ENCODE measurements around the gene INSL3.

Gene INSL3

GRCh38 chr19:17840019-17840418, 18.7 kb upstream of the INSL3 start:
- H3K4me3 Mint-ChIP-seq, result no peak overlapping the region
- H3K4me1 Mint-ChIP-seq (ENCODE audit: low read depth), result peaks cover 21% of the 10 kb centered on the region
- no peaks in the 10 kb centered on the region for H3K9me3 Mint-ChIP-seq
- H3K27me3 Mint-ChIP-seq, result no peaks in the 10 kb centered on the region
- peaks cover 86% of the 10 kb centered on the region for H3K36me3 Mint-ChIP-seq (ENCODE audit: low read depth)
- intact Hi-C loops (cut with micrococcal nuclease), result no loop called here
- H3K27ac Mint-ChIP-seq, result no peak overlapping the region

GRCh38 chr19:17837972-17838371, 16.7 kb upstream of the INSL3 start:
- Mint-ChIP-seq H3K27ac (no peak overlapping the region), H3K4me1 (ENCODE audit: low read depth) (peaks cover under 1% of the 10 kb centered on the region), H3K27me3 (no peaks in the 10 kb centered on the region), H3K36me3 (ENCODE audit: low read depth) (peaks cover 85% of the 10 kb centered on the region), H3K9me3 (no peaks in the 10 kb centered on the region), H3K4me3 (no peak overlapping the region)
- intact Hi-C loops (cut with micrococcal nuclease), result no loop called here

GRCh38 chr19:17836530-17836929, 15.2 kb upstream of the INSL3 start:
- Mint-ChIP-seq H3K4me3 (no peak overlapping the region), H3K27me3 (no peaks in the 10 kb centered on the region), H3K9me3 (no peaks in the 10 kb centered on the region), H3K36me3 (ENCODE audit: low read depth) (peaks cover 88% of the 10 kb centered on the region), H3K4me1 (ENCODE audit: low read depth) (no peaks in the 10 kb centered on the region), H3K27ac (no peak overlapping the region)
- intact Hi-C loops (cut with micrococcal nuclease), result no loop called here

- Mint-ChIP-seq H3K36me3 (ENCODE audit: low read depth) (peaks cover 88% of the 10 kb centered on the region), H3K4me1 (ENCODE audit: low read depth) (no peaks in the 10 kb centered on the region), H3K27ac (no peak overlapping the region), H3K9me3 (no peaks in the 10 kb centered on the region), H3K4me3 (no peak overlapping the region), H3K27me3 (no peaks in the 10 kb centered on the region)
- intact Hi-C loops (cut with micrococcal nuclease), result no loop called here
Measured at GRCh38 chr19:17835182-17836006, 14.1 kb upstream of the INSL3 start.

- Mint-ChIP-seq H3K9me3 (no peaks in the 10 kb centered on the region), H3K4me3 (no peak overlapping the region), H3K4me1 (ENCODE audit: low read depth) (no peaks in the 10 kb centered on the region), H3K36me3 (ENCODE audit: low read depth) (peaks cover 88% of the 10 kb centered on the region), H3K27me3 (no peaks in the 10 kb centered on the region), H3K27ac (no peak overlapping the region)
- intact Hi-C loops (cut with micrococcal nuclease), result no loop called here
Measured at GRCh38 chr19:17834350-17835181, 13.2 kb upstream of the INSL3 start.

GRCh38 chr19:17832443-17833208, 11.3 kb upstream of the INSL3 start:
- H3K9me3 Mint-ChIP-seq, result no peaks in the 10 kb centered on the region
- intact Hi-C loops (cut with micrococcal nuclease), result no loop called here
- no peaks in the 10 kb centered on the region for H3K27me3 Mint-ChIP-seq
- H3K4me3 Mint-ChIP-seq, result no peak overlapping the region
- H3K27ac Mint-ChIP-seq, result no peak overlapping the region
- H3K4me1 Mint-ChIP-seq (ENCODE audit: low read depth), result peaks cover 7% of the 10 kb centered on the region
- H3K36me3 Mint-ChIP-seq (ENCODE audit: low read depth), result peaks cover 70% of the 10 kb centered on the region

GRCh38 chr19:17831419-17831888, 10.1 kb upstream of the INSL3 start:
- no peak overlapping the region for H3K27ac Mint-ChIP-seq

GRCh38 chr19:17830567-17831418, 9.5 kb upstream of the INSL3 start:
- no peak overlapping the region for H3K4me3 Mint-ChIP-seq

More at GRCh38 chr19:17831419-17831888, 10.1 kb upstream of the INSL3 start:
- H3K4me3 Mint-ChIP-seq, result no peak overlapping the region
- intact Hi-C loops (cut with micrococcal nuclease), result no loop called here
- H3K9me3 Mint-ChIP-seq, result no peaks in the 10 kb centered on the region
- H3K4me1 Mint-ChIP-seq (ENCODE audit: low read depth), result peaks cover 8% of the 10 kb centered on the region
- H3K36me3 Mint-ChIP-seq (ENCODE audit: low read depth), result peaks cover 60% of the 10 kb centered on the region
- no peaks in the 10 kb centered on the region for H3K27me3 Mint-ChIP-seq

GRCh38 chr19:17829855-17830566, 8.7 kb upstream of the INSL3 start:
- Mint-ChIP-seq H3K27ac (no peak overlapping the region), H3K36me3 (ENCODE audit: low read depth) (peaks cover 45% of the 10 kb centered on the region)

More at GRCh38 chr19:17830567-17831418, 9.5 kb upstream of the INSL3 start:
- Mint-ChIP-seq H3K27me3 (no peaks in the 10 kb centered on the region), H3K4me1 (ENCODE audit: low read depth) (peaks cover 8% of the 10 kb centered on the region), H3K27ac (no peak overlapping the region), H3K36me3 (ENCODE audit: low read depth) (peaks cover 53% of the 10 kb centered on the region), H3K9me3 (no peaks in the 10 kb centered on the region)
- intact Hi-C loops (cut with micrococcal nuclease), result no loop called here

GRCh38 chr19:17826508-17827056, 5.3 kb upstream of the INSL3 start:
- Mint-ChIP-seq H3K36me3 (ENCODE audit: low read depth) (peaks cover 22% of the 10 kb centered on the region), H3K4me1 (ENCODE audit: low read depth) (peaks cover 8% of the 10 kb centered on the region), H3K27ac (no peak overlapping the region), H3K9me3 (no peaks in the 10 kb centered on the region), H3K4me3 (no peak overlapping the region), H3K27me3 (peaks cover 8% of the 10 kb centered on the region)
- intact Hi-C loops (cut with micrococcal nuclease), result no loop called here

More at GRCh38 chr19:17829855-17830566, 8.7 kb upstream of the INSL3 start:
- intact Hi-C loops (cut with micrococcal nuclease), result no loop called here
- Mint-ChIP-seq H3K4me1 (ENCODE audit: low read depth) (peaks cover 8% of the 10 kb centered on the region), H3K9me3 (no peaks in the 10 kb centered on the region), H3K27me3 (no peaks in the 10 kb centered on the region), H3K4me3 (no peak overlapping the region)

GRCh38 chr19:17824339-17824738, 3.0 kb upstream of the INSL3 start:
- Mint-ChIP-seq H3K27ac (no peak overlapping the region), H3K9me3 (no peaks in the 10 kb centered on the region), H3K27me3 (peaks cover 12% of the 10 kb centered on the region), H3K36me3 (ENCODE audit: low read depth) (no peaks in the 10 kb centered on the region), H3K4me1 (ENCODE audit: low read depth) (peaks cover 8% of the 10 kb centered on the region), H3K4me3 (no peak overlapping the region)
- intact Hi-C loops (cut with micrococcal nuclease), result no loop called here

GRCh38 chr19:17817668-17818363, 3.5 kb downstream of the INSL3 start:
- Mint-ChIP-seq H3K4me3 (no peak overlapping the region), H3K27ac (no peak overlapping the region), H3K4me1 (ENCODE audit: low read depth) (no peaks in the 10 kb centered on the region), H3K36me3 (ENCODE audit: low read depth) (no peaks in the 10 kb centered on the region), H3K27me3 (peaks cover 11% of the 10 kb centered on the region), H3K9me3 (no peaks in the 10 kb centered on the region)
- intact Hi-C loops (cut with micrococcal nuclease), result no loop called here
